ENCODE measurements around the gene CPNE7.
A peak's percentile ranks its signal among the peaks of the same experiment; 100 is the strongest.
"Not testable (repeated sequence)": the region's sequence is repeated elsewhere in the genome, so short reads cannot be mapped to it uniquely, and the experiment has no call there.

CPNE7 gene

GRCh38 chr16:89564476-89565255 is 10.9 kb upstream of the CPNE7 start:
- FAIRE-seq (no peak), DNase-seq (ENCODE audit: extremely low spot score, insufficient read length, low read depth) (no peak)

- no peak for FAIRE-seq
- no peak for DNase-seq (ENCODE audit: extremely low spot score, insufficient read length, low read depth)
These were observed 10.4 kb upstream of the CPNE7 start for GRCh38 chr16:89565256-89565505.

- no peak for FAIRE-seq
- DNase-seq (ENCODE audit: extremely low spot score, insufficient read length, low read depth): no peak
These were observed 9.8 kb upstream of the CPNE7 start for GRCh38 chr16:89565506-89566372.

- FAIRE-seq (no peak), DNase-seq (ENCODE audit: extremely low spot score, insufficient read length, low read depth) (no peak)
These were observed 7.6 kb upstream of the CPNE7 start for GRCh38 chr16:89567656-89568594.

- FAIRE-seq (no peak), DNase-seq (ENCODE audit: extremely low spot score, insufficient read length, low read depth) (no peak)
These were observed 5.8 kb upstream of the CPNE7 start for GRCh38 chr16:89569506-89570341.

GRCh38 chr16:89570342-89570923 is 5.1 kb upstream of the CPNE7 start:
- DNase-seq (ENCODE audit: extremely low spot score, insufficient read length, low read depth): no peak
- no peak for FAIRE-seq

GRCh38 chr16:89570983-89571598 is 4.5 kb upstream of the CPNE7 start:
- FAIRE-seq; DNase-seq (ENCODE audit: extremely low spot score, insufficient read length, low read depth): not testable (repeated sequence)

GRCh38 chr16:89571636-89572035 is 3.9 kb upstream of the CPNE7 start:
- no peak for FAIRE-seq
- no peak for DNase-seq (ENCODE audit: extremely low spot score, insufficient read length, low read depth)

- DNase-seq (ENCODE audit: extremely low spot score, insufficient read length, low read depth) (no peak), FAIRE-seq (peak; percentile 72)
These were observed 3.5 kb upstream of the CPNE7 start for GRCh38 chr16:89572073-89572484.

GRCh38 chr16:89572485-89573205 is 2.9 kb upstream of the CPNE7 start:
- DNase-seq (ENCODE audit: extremely low spot score, insufficient read length, low read depth) (no peak), FAIRE-seq (no peak)

- no peak for FAIRE-seq
- no peak for DNase-seq (ENCODE audit: extremely low spot score, insufficient read length, low read depth)
These were observed 1.5 kb upstream of the CPNE7 start for GRCh38 chr16:89573826-89574680.

- FAIRE-seq (peak; percentile 73), DNase-seq (ENCODE audit: extremely low spot score, insufficient read length, low read depth) (peak; percentile 77)
These were observed 794 bp upstream of the CPNE7 start for GRCh38 chr16:89574681-89575246.

GRCh38 chr16:89576153-89577054 is 846 bp downstream of the CPNE7 start:
- no peak for FAIRE-seq
- no peak for DNase-seq (ENCODE audit: extremely low spot score, insufficient read length, low read depth)

- DNase-seq (ENCODE audit: extremely low spot score, insufficient read length, low read depth) (no peak), FAIRE-seq (no peak)
These were observed 1.6 kb downstream of the CPNE7 start for GRCh38 chr16:89577055-89577759.

- FAIRE-seq (no peak), DNase-seq (ENCODE audit: extremely low spot score, insufficient read length, low read depth) (no peak)
These were observed 3.8 kb downstream of the CPNE7 start for GRCh38 chr16:89579351-89579750.

Data from GM18507 (cell line).